Fibroblast of skin of abdomen (primary cell): ENCODE measurements around the gene PSAPL1.

Source experiments
- DNase-seq: peaks from one replicate; pipeline ENCODE4 v3.0.0-alpha.2; 2013

PSAPL1 gene

GRCh38 chr4:7430368-7430964 is 4.3 kb downstream of the PSAPL1 start:
- DNase-seq: no peak

GRCh38 chr4:7429601-7430078 is 5.1 kb downstream of the PSAPL1 start:
- no peak for DNase-seq

GRCh38 chr4:7429069-7429416 is 5.7 kb downstream of the PSAPL1 start:
- DNase-seq: no peak

GRCh38 chr4:7428261-7429068 is 6.3 kb downstream of the PSAPL1 start:
- no peak for DNase-seq

GRCh38 chr4:7427831-7428260 is 6.9 kb downstream of the PSAPL1 start:
- DNase-seq: no peak

GRCh38 chr4:7427361-7427760 is 7.4 kb downstream of the PSAPL1 start:
- DNase-seq: no peak

- no peak for DNase-seq
Observed at GRCh38 chr4:7426525-7427171, 8.1 kb downstream of the PSAPL1 start.

GRCh38 chr4:7425591-7426468 is 8.9 kb downstream of the PSAPL1 start:
- DNase-seq: no peak

GRCh38 chr4:7425124-7425523 is 9.6 kb downstream of the PSAPL1 start:
- DNase-seq: no peak

- DNase-seq: no peak
Observed at GRCh38 chr4:7424553-7425111, 10.1 kb downstream of the PSAPL1 start.

GRCh38 chr4:7423801-7424552 is 10.8 kb downstream of the PSAPL1 start:
- no peak for DNase-seq

GRCh38 chr4:7423391-7423790 is 11.3 kb downstream of the PSAPL1 start:
- no peak for DNase-seq

GRCh38 chr4:7422898-7423180 is 11.9 kb downstream of the PSAPL1 start:
- no peak for DNase-seq

- DNase-seq: no peak
Observed at GRCh38 chr4:7422151-7422897, 12.4 kb downstream of the PSAPL1 start.

- DNase-seq: no peak
Observed at GRCh38 chr4:7421356-7422150, 13.2 kb downstream of the PSAPL1 start.

- DNase-seq: no peak
Observed at GRCh38 chr4:7420661-7421040, 14.1 kb downstream of the PSAPL1 start.

GRCh38 chr4:7419961-7420660 is 14.6 kb downstream of the PSAPL1 start:
- no peak for DNase-seq

- no peak for DNase-seq
Observed at GRCh38 chr4:7418131-7418943, 16.4 kb downstream of the PSAPL1 start.

GRCh38 chr4:7417639-7418038 is 17.1 kb downstream of the PSAPL1 start:
- DNase-seq: no peak
